HG03135 (cell line): ENCODE measurements around the gene SCP2D1.
A peak's percentile ranks its signal among the peaks of the same experiment; 100 is the strongest.
"Not testable (repeated sequence)": the region's sequence is repeated elsewhere in the genome, so short reads cannot be mapped to it uniquely, and the experiment has no call there.

Experiments
- ATAC-seq: cut with Tn5 transposase; IDR thresholded peaks from one replicate; pipeline ENCODE4 v1.9.1; 2021; ENCODE audit warnings: mild to moderate bottlenecking, moderate library complexity; ENCODE audit not compliant: unreplicated experiment

SCP2D1 gene

GRCh38 chr20:18813483-18813882, at the start of gene SCP2D1:
Gene SCP2D1 (plus strand): TSS chr20:18813783. CDS start chr20:18813816, 33 bp downstream.
- ATAC-seq, result no peak

GRCh38 chr20:18767676-18768075, 45.9 kb upstream of the SCP2D1 start:
- ATAC-seq, result no peak

GRCh38 chr20:18773566-18773965, 40.0 kb upstream of the SCP2D1 start:
- no peak for ATAC-seq

GRCh38 chr20:18774207-18774606, 39.4 kb upstream of the SCP2D1 start:
- no peak for ATAC-seq

GRCh38 chr20:18775633-18776032, 38.0 kb upstream of the SCP2D1 start:
- ATAC-seq, result no peak

GRCh38 chr20:18778690-18779392, 34.7 kb upstream of the SCP2D1 start:
- ATAC-seq, result no peak

- ATAC-seq, result no peak
These were observed 33.0 kb upstream of the SCP2D1 start for GRCh38 chr20:18780385-18781130.

GRCh38 chr20:18781509-18781908, 32.1 kb upstream of the SCP2D1 start:
- ATAC-seq, result no peak

- no peak for ATAC-seq
These were observed 30.1 kb upstream of the SCP2D1 start for GRCh38 chr20:18783385-18783959.

- ATAC-seq, result not testable (repeated sequence)
These were observed 26.5 kb upstream of the SCP2D1 start for GRCh38 chr20:18787046-18787445.

GRCh38 chr20:18788021-18788420, 25.6 kb upstream of the SCP2D1 start:
- ATAC-seq, result no peak

- no peak for ATAC-seq
These were observed 22.8 kb upstream of the SCP2D1 start for GRCh38 chr20:18790787-18791186.

GRCh38 chr20:18793625-18794427, 19.8 kb upstream of the SCP2D1 start:
- peak; percentile 97 for ATAC-seq

GRCh38 chr20:18794428-18794787, 19.2 kb upstream of the SCP2D1 start:
- ATAC-seq, result no peak

- no peak for ATAC-seq
These were observed 18.2 kb upstream of the SCP2D1 start for GRCh38 chr20:18795366-18795765.

- no peak for ATAC-seq
These were observed 17.2 kb upstream of the SCP2D1 start for GRCh38 chr20:18796282-18796833.

GRCh38 chr20:18801516-18801915, 12.1 kb upstream of the SCP2D1 start:
- ATAC-seq, result no peak

GRCh38 chr20:18802012-18802634, 11.5 kb upstream of the SCP2D1 start:
- ATAC-seq, result peak; percentile 71

- no peak for ATAC-seq
These were observed 7.7 kb upstream of the SCP2D1 start for GRCh38 chr20:18805881-18806280.

- no peak for ATAC-seq
These were observed 4.9 kb upstream of the SCP2D1 start for GRCh38 chr20:18808712-18809111.
